Testis (tissue), 3 donors: ENCODE results near the gene FOXR1. TPM values are rescaled to one million over a fixed set of nuclear protein-coding genes. Genes with fewer than 3 reads are reported as not detected.

Source experiments
- DNase-seq: peaks from one replicate; pipeline ENCODE4 v3.0.0-alpha.2; 2019
- H3K27ac ChIP-seq, 2 donors: fragments of 200-600 bp; sonication (generic); one replicate each; pipeline ENCODE4 v1.5.1; 2019
- H3K27me3 ChIP-seq: fragments of 200-600 bp; sonication (generic); one replicate; pipeline ENCODE4 v1.5.1; 2019
- H3K36me3 ChIP-seq: fragments of 200-600 bp; sonication (generic); one replicate; pipeline ENCODE4 v1.5.1; 2017; ENCODE audit warnings: low read depth; ENCODE audit errors: missing control alignments
- H3K4me1 ChIP-seq: fragments of 200-600 bp; sonication (generic); one replicate; pipeline ENCODE4 v1.5.1; 2019
- H3K4me3 ChIP-seq, 2 donors: fragments of 200-600 bp; sonication (generic); one replicate each; pipeline ENCODE4 v1.5.1; 2017 to 2019
- H3K9me3 ChIP-seq: fragments of 200-600 bp; sonication (generic); one replicate; pipeline ENCODE4 v1.5.1; 2017
- CTCF ChIP-seq, 3 experiments: fragments of 450-650 bp in 2 of 3; fragments of 200-600 bp in 1 of 3; sonication (generic) in 1 of 3; IDR thresholded peaks; one replicate each; pipeline ENCODE4 v1.5.1; 2016 to 2019; ENCODE audit warnings: antibody characterized with exemption in 3 of 3, mild to moderate bottlenecking in 2 of 3, moderate library complexity in 1 of 3
- POLR2A ChIP-seq: fragments of 450-650 bp; IDR thresholded peaks from one replicate; pipeline ENCODE4 v1.6.1; 2017; ENCODE audit warnings: antibody characterized with exemption, mild to moderate bottlenecking, moderate library complexity
- WGBS, 2 donors: methylation state at CpG; one replicate each; pipeline ENCODE4 v1.1.5; 2018; 5-methylcytosine and 5-hydroxymethylcytosine counted together
- intact Hi-C: fragments of 100-400 bp; cut with DNase I; formaldehyde crosslinking; loops from one replicate; pipeline ENCODE4 v1.15.1; 2023; ENCODE audit warnings: low total_unique reads
- microRNA-seq, 2 donors: library from miRNA; unstranded; fragments of <30 nt; microRNA quantifications; one replicate each; pipeline ENCODE4, GENCODE V29; 2016; ENCODE audit warnings: borderline number of aligned reads in 2 of 2, borderline replicate concordance in 1 of 2
- polyA plus RNA-seq: library from polyadenylated mRNA; stranded (reverse); fragments of 350-450 nt; fragmentation: Illumina TruSeq; extraction: RNeasy Lipid Tissue Mini Kit (QIAGEN cat#74804); gene quantifications from one replicate; pipeline ENCODE4 v1.2.3, GENCODE V29; 2014; ENCODE audit warnings: low read depth, low replicate concordance; ENCODE audit not compliant: insufficient read depth
- small RNA-seq, 2 donors: library from RNA; depleted of rRNA; stranded (forward); fragments of <200 nt; gene quantifications; one replicate each; pipeline ENCODE3, GENCODE V24; 2016
- total RNA-seq, 2 donors: library from RNA; depleted of rRNA; stranded (reverse); fragments of >200 nt; gene quantifications; one replicate each; pipeline ENCODE4 v1.2.3, GENCODE V29; 2016

FOXR1 gene
- total and polyA plus RNA-seq, 3 donors from 2014 or later = 5.0 to 8.9 (median 7.3) TPM

- Histone ChIP-seq H3K9me3 (no peaks in the 10 kb centered on the region), H3K36me3 (no peaks in the 10 kb centered on the region), H3K4me3 (peak overlapping the region; percentile 74 to 76), H3K4me1 (peaks cover 15% of the 10 kb centered on the region), H3K27ac (peak overlapping the region; percentile 85 to 90), H3K27me3 (no peaks in the 10 kb centered on the region)
- WGBS, 2 donors = 18 to 30% methylated on average over 10 of the region's 10 CpGs
- intact Hi-C loops = no loop called here
- TF ChIP-seq POLR2A (no peak), CTCF (IDR thresholded peaks at IDR 0.05) (no peak)
- peak; percentile 63 for DNase-seq
These were observed 57.9 kb downstream of the FOXR1 start for GRCh38 chr11:119029340-119030028.

- DNase-seq = no peak
- WGBS, 2 donors = 1 to 4% methylated on average over 9 to 11 of the region's 13 CpGs
- H3K9me3 ChIP-seq = no peaks in the 10 kb centered on the region
- H3K4me1 ChIP-seq = peaks cover 15% of the 10 kb centered on the region
- peak overlapping the region; percentile 85 to 90 for H3K27ac ChIP-seq
- intact Hi-C loops = no loop called here
- H3K4me3 ChIP-seq = peak overlapping the region; percentile 74 to 76
- TF ChIP-seq POLR2A = no peak
- no peaks in the 10 kb centered on the region for H3K27me3 ChIP-seq
- no peaks in the 10 kb centered on the region for H3K36me3 ChIP-seq
These were observed 58.4 kb downstream of the FOXR1 start for GRCh38 chr11:119030029-119030328.

GRCh38 chr11:119030329-119031047 lies 58.9 kb downstream of the FOXR1 start, which contains the start of gene SLC37A4:
Gene SLC37A4, minus strand, starts transcription at chr11:119030877.
- peak within 1 kb of the TSS; percentile 74 to 76 for H3K4me3 ChIP-seq
- WGBS, 2 donors = 0 to 1% methylated on average over 6 to 65 of the region's 67 CpGs
- TF ChIP-seq CTCF (IDR thresholded peaks at IDR 0.05) (peak; percentile 83 to 97 (median 86)), POLR2A (no peak)
- peak; percentile 99 for DNase-seq
- H3K9me3 ChIP-seq = no peaks in the 10 kb centered on the region
- no peaks in the 10 kb centered on the region for H3K36me3 ChIP-seq
- no peaks in the 10 kb centered on the region for H3K27me3 ChIP-seq
- intact Hi-C loops = no loop called here
- H3K4me1 ChIP-seq = peaks cover 15% of the 10 kb centered on the region
- H3K27ac ChIP-seq = peak within 1 kb of the TSS; percentile 85 to 90

Small RNA genes within 50 kb of the gene (microRNA-seq; reads per million reads assigned to microRNA genes)
- 2.8 to 5.6 reads per million in 2 donors for gene MIR3656

Small RNA genes within 50 kb of the gene (small RNA-seq; reads per million reads assigned to genes)
- gene AP003392.2 = 0 reads per million in 2 donors
- gene RF00017 = 0 reads per million in 2 donors
- gene RF00019 = 0 reads per million in 2 donors
- gene RN7SL688P = 0 reads per million in 2 donors

Other genes starting within 250 kb of the FOXR1 start
- 100 to 1,000 TPM; 105 to 124 TPM for gene DDX6, start 180.6 kb upstream of the FOXR1 start, total RNA-seq
- gene DDX6, start 180.6 kb upstream of the FOXR1 start, polyA plus RNA-seq = 63.5 TPM
- under 1 TPM in 1 of 2 donors, not detected in 1; 0.06 TPM for gene CXCR5, start 87.9 kb upstream of the FOXR1 start, total RNA-seq
- gene CXCR5, start 87.9 kb upstream of the FOXR1 start, polyA plus RNA-seq = 0.22 TPM
- gene BCL9L, start 45.8 kb upstream of the FOXR1 start, total RNA-seq = 10 to 100 TPM; 37.0 to 38.9 TPM
- 30.7 TPM for gene BCL9L, start 45.8 kb upstream of the FOXR1 start, polyA plus RNA-seq
- gene UPK2, start 15.5 kb upstream of the FOXR1 start, total RNA-seq = under 1 TPM in 1 of 2 donors, not detected in 1; 0.68 TPM
- gene UPK2, start 15.5 kb upstream of the FOXR1 start, polyA plus RNA-seq = 0.50 TPM
- 10 to 100 TPM; 54.8 to 74.9 TPM for gene CENATAC, start 26.4 kb downstream of the FOXR1 start, total RNA-seq
- gene CENATAC, start 26.4 kb downstream of the FOXR1 start, polyA plus RNA-seq = 16.6 TPM
- gene RPS25, start 46.6 kb downstream of the FOXR1 start, total RNA-seq = 100 to 1,000 TPM; 654 to 873 TPM
- gene RPS25, start 46.6 kb downstream of the FOXR1 start, polyA plus RNA-seq = 642 TPM
- 100 to 1,000 TPM in 1 of 2 donors, 10 to 100 TPM in 1; 81.4 to 108 TPM for gene TRAPPC4, start 47.0 kb downstream of the FOXR1 start, total RNA-seq
- gene TRAPPC4, start 47.0 kb downstream of the FOXR1 start, polyA plus RNA-seq = 116 TPM
- 10 to 100 TPM; 23.8 to 27.7 TPM for gene SLC37A4, start 59.1 kb downstream of the FOXR1 start, total RNA-seq
- gene SLC37A4, start 59.1 kb downstream of the FOXR1 start, polyA plus RNA-seq = 26.0 TPM
- 100 to 1,000 TPM; 126 to 127 TPM for gene HYOU1, start 85.4 kb downstream of the FOXR1 start, total RNA-seq
- 209 TPM for gene HYOU1, start 85.4 kb downstream of the FOXR1 start, polyA plus RNA-seq
- 10 to 100 TPM; 50.7 to 56.7 TPM for gene VPS11, start 96.1 kb downstream of the FOXR1 start, total RNA-seq
- 60.5 TPM for gene VPS11, start 96.1 kb downstream of the FOXR1 start, polyA plus RNA-seq
- 10 to 100 TPM; 17.0 to 17.3 TPM for gene HMBS, start 113.1 kb downstream of the FOXR1 start, total RNA-seq
- gene HMBS, start 113.1 kb downstream of the FOXR1 start, polyA plus RNA-seq = 14.0 TPM
- gene DPAGT1, start 130.1 kb downstream of the FOXR1 start, total RNA-seq = 10 to 100 TPM; 29.4 to 35.5 TPM
- gene DPAGT1, start 130.1 kb downstream of the FOXR1 start, polyA plus RNA-seq = 24.6 TPM
- 10 to 100 TPM; 11.7 to 12.3 TPM for gene C2CD2L, start 135.6 kb downstream of the FOXR1 start, total RNA-seq
- 7.8 TPM for gene C2CD2L, start 135.6 kb downstream of the FOXR1 start, polyA plus RNA-seq
- 10 to 100 TPM; 58.3 to 58.7 TPM for gene HINFP, start 149.8 kb downstream of the FOXR1 start, total RNA-seq
- 38.3 TPM for gene HINFP, start 149.8 kb downstream of the FOXR1 start, polyA plus RNA-seq
- gene ABCG4, start 177.3 kb downstream of the FOXR1 start, total RNA-seq = 1 to 10 TPM; 3.9 to 5.4 TPM
- 11.2 TPM for gene ABCG4, start 177.3 kb downstream of the FOXR1 start, polyA plus RNA-seq
- gene NLRX1, start 197.0 kb downstream of the FOXR1 start, total RNA-seq = 10 to 100 TPM; 16.2 to 21.4 TPM
- gene NLRX1, start 197.0 kb downstream of the FOXR1 start, polyA plus RNA-seq = 9.4 TPM
- gene NHERF4, start 213.7 kb downstream of the FOXR1 start, total RNA-seq = under 1 TPM in 1 of 2 donors, not detected in 1; 0.94 TPM
- 1.0 TPM for gene NHERF4, start 213.7 kb downstream of the FOXR1 start, polyA plus RNA-seq
- 10 to 100 TPM; 59.3 to 65.7 TPM for gene CBL, start 234.6 kb downstream of the FOXR1 start, total RNA-seq
- 58.5 TPM for gene CBL, start 234.6 kb downstream of the FOXR1 start, polyA plus RNA-seq